Suprapubic skin (tissue), 4 donors: ENCODE results near the gene ELN. TPM values are rescaled to one million over a fixed set of nuclear protein-coding genes. Genes with fewer than 3 reads are reported as not detected.

Experiments used
- DNase-seq, 2 donors: peaks; one replicate each; pipeline ENCODE4 v3.0.0-alpha.2; 2019; ENCODE audit warnings: low spot score in 2 of 2
- H3K27ac ChIP-seq: fragments of 200-600 bp; sonication (generic); one replicate; pipeline ENCODE4 v1.5.1; 2019
- H3K27me3 ChIP-seq: fragments of 200-600 bp; sonication (generic); one replicate; pipeline ENCODE4 v1.5.1; 2019
- H3K36me3 ChIP-seq: fragments of 200-600 bp; sonication (generic); one replicate; pipeline ENCODE4 v1.5.1; 2019
- H3K4me1 ChIP-seq: fragments of 200-600 bp; sonication (generic); one replicate; pipeline ENCODE4 v1.5.1; 2019
- H3K4me3 ChIP-seq: fragments of 200-600 bp; sonication (generic); one replicate; pipeline ENCODE4 v1.5.1; 2019; ENCODE audit warnings: mild to moderate bottlenecking
- H3K9me3 ChIP-seq: fragments of 200-600 bp; sonication (generic); one replicate; pipeline ENCODE4 v1.5.1; 2019
- EP300 ChIP-seq: sonication (generic); formaldehyde crosslinking; IDR thresholded peaks from one replicate; pipeline ENCODE4 v1.6.1; 2017; ENCODE audit warnings: antibody characterized with exemption
- POLR2A ChIP-seq, 2 donors: fragments of 450-650 bp; IDR thresholded peaks; one replicate each; pipeline ENCODE4 v1.6.1; 2017; ENCODE audit warnings: antibody characterized with exemption in 2 of 2, mild to moderate bottlenecking in 2 of 2, moderate library complexity in 2 of 2
- POLR2AphosphoS5 ChIP-seq, 3 donors: sonication (generic); formaldehyde crosslinking; IDR thresholded peaks; one replicate each; pipeline ENCODE4 v1.6.1; 2017; ENCODE audit warnings: antibody characterized with exemption in 3 of 3
- WGBS: methylation state at CpG from one replicate; pipeline ENCODE4 v1.1.5; 2018; 5-methylcytosine and 5-hydroxymethylcytosine counted together
- total RNA-seq, 4 donors: library from RNA; depleted of rRNA; stranded (reverse); fragments of >200 nt; gene quantifications; one replicate each; pipeline ENCODE4 v1.1.0, GENCODE V29; 2016
- TF ChIP-seq, protein P1 (sequence below), 2 donors: fragments of 200-600 bp in 1 of 2; fragments of 450-650 bp in 1 of 2; sonication (generic) in 1 of 2; IDR thresholded peaks; one replicate each; pipeline ENCODE4 v1.5.1; 2016 to 2019; ENCODE audit warnings: antibody characterized with exemption in 2 of 2, mild to moderate bottlenecking in 1 of 2, moderate library complexity in 1 of 2

The ELN gene
- total RNA-seq, 4 donors from 2014 or later, result 7.7 to 30.7 (median 25.1) TPM

DNA sequence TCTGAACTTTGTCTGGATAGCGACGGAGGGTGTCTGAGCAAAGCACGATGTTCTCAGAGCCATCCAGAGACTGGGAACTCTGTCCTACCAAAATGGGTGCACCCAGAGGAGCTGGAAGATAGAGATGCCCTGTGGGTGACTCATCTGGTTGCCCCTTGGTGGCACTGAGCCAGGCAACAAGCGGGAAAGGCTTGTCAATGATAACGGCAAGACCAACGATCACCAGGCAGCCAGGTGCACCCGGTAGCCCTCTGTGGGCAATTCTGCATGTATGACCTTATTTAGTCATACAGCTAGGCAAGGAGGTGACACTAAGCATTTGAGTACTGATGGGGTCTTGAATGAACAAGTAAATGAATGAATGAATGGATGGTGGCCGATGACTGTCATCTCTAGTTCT, 2.8 kb upstream of the ELN start:
- Histone ChIP-seq H3K4me1 (peaks cover 77% of the 10 kb centered on the region), H3K27me3 (peaks cover 24% of the 10 kb centered on the region), H3K4me3 (no peak overlapping the region), H3K9me3 (no peaks in the 10 kb centered on the region), H3K36me3 (no peaks in the 10 kb centered on the region), H3K27ac (no peak overlapping the region)
- TF ChIP-seq EP300, result no peak
- TF ChIP-seq POLR2A (IDR thresholded peaks at IDR 0.05), result no peak
- TF ChIP-seq, protein P1, sequence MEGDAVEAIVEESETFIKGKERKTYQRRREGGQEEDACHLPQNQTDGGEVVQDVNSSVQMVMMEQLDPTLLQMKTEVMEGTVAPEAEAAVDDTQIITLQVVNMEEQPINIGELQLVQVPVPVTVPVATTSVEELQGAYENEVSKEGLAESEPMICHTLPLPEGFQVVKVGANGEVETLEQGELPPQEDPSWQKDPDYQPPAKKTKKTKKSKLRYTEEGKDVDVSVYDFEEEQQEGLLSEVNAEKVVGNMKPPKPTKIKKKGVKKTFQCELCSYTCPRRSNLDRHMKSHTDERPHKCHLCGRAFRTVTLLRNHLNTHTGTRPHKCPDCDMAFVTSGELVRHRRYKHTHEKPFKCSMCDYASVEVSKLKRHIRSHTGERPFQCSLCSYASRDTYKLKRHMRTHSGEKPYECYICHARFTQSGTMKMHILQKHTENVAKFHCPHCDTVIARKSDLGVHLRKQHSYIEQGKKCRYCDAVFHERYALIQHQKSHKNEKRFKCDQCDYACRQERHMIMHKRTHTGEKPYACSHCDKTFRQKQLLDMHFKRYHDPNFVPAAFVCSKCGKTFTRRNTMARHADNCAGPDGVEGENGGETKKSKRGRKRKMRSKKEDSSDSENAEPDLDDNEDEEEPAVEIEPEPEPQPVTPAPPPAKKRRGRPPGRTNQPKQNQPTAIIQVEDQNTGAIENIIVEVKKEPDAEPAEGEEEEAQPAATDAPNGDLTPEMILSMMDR (IDR thresholded peaks at IDR 0.05), result no peak
- TF ChIP-seq POLR2AphosphoS5 (IDR thresholded peaks at IDR 0.05), result no peak
- WGBS, result 65% methylated on average over 8 of the region's 8 CpGs
- no peak for DNase-seq

DNA sequence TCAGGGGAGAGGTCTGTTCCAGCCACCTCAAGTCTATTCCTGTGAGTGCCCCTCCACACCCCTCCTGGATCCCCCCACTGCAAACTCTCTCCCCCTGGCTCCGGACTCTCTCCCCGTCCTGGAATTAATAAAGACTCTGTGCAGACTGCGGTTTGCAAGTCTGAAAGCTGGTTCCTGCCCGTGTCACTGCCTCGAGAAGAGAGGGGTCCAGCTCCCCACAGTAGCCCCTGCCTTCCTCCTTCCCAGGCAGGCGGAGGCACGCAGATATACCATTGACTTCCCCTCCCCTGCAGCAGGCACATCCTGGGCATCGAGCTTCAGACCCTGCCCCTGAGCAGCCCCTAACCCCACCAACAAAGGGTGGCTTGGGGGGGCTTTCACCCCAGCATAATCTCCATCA, 2.2 kb upstream of the ELN start:
- 70% methylated on average over 5 of the region's 8 CpGs for WGBS
- Histone ChIP-seq H3K27me3 (peaks cover 24% of the 10 kb centered on the region), H3K27ac (no peak overlapping the region), H3K4me3 (no peak overlapping the region), H3K36me3 (no peaks in the 10 kb centered on the region), H3K9me3 (no peaks in the 10 kb centered on the region), H3K4me1 (peaks cover 82% of the 10 kb centered on the region)
- DNase-seq, result no peak
- no peak for TF ChIP-seq POLR2AphosphoS5 (IDR thresholded peaks at IDR 0.05)
- TF ChIP-seq POLR2A (IDR thresholded peaks at IDR 0.05), result no peak
- no peak for TF ChIP-seq EP300
- TF ChIP-seq, protein P1 (IDR thresholded peaks at IDR 0.05), result no peak

- TF ChIP-seq POLR2AphosphoS5 (IDR thresholded peaks at IDR 0.05), result no peak
- no peak for TF ChIP-seq POLR2A (IDR thresholded peaks at IDR 0.05)
- TF ChIP-seq, protein P1 (IDR thresholded peaks at IDR 0.05), result no peak
- no peak overlapping the region for H3K27ac ChIP-seq
- H3K27me3 ChIP-seq, result peaks cover 24% of the 10 kb centered on the region
- peaks cover 89% of the 10 kb centered on the region for H3K4me1 ChIP-seq
- no peaks in the 10 kb centered on the region for H3K9me3 ChIP-seq
- H3K36me3 ChIP-seq, result no peaks in the 10 kb centered on the region
- WGBS, result 38% methylated on average over 5 of the region's 6 CpGs
- no peak for DNase-seq
- no peak overlapping the region for H3K4me3 ChIP-seq
Measured at GRCh38 chr7:74026406-74026902, 1.5 kb upstream of the ELN start.

GRCh38 chr7:74026903-74027682, 880 bp upstream of the ELN start:
- TF ChIP-seq POLR2A (IDR thresholded peaks at IDR 0.05) (no peak), POLR2AphosphoS5 (IDR thresholded peaks at IDR 0.05) (peak in 1 of 3 donors; percentile 18), EP300 (no peak)
- TF ChIP-seq, protein P1 (IDR thresholded peaks at IDR 0.05), result peak; percentile 76 to 97
- peaks cover 19% of the 10 kb centered on the region for H3K27me3 ChIP-seq
- H3K4me1 ChIP-seq, result peaks cover 91% of the 10 kb centered on the region
- H3K9me3 ChIP-seq, result no peaks in the 10 kb centered on the region
- WGBS, result 48% methylated on average over 7 of the region's 18 CpGs
- peak overlapping the region; percentile 77 for H3K27ac ChIP-seq
- H3K36me3 ChIP-seq, result no peaks in the 10 kb centered on the region
- peak; percentile 88 to 91 for DNase-seq
- peak overlapping the region; percentile 55 for H3K4me3 ChIP-seq

DNA sequence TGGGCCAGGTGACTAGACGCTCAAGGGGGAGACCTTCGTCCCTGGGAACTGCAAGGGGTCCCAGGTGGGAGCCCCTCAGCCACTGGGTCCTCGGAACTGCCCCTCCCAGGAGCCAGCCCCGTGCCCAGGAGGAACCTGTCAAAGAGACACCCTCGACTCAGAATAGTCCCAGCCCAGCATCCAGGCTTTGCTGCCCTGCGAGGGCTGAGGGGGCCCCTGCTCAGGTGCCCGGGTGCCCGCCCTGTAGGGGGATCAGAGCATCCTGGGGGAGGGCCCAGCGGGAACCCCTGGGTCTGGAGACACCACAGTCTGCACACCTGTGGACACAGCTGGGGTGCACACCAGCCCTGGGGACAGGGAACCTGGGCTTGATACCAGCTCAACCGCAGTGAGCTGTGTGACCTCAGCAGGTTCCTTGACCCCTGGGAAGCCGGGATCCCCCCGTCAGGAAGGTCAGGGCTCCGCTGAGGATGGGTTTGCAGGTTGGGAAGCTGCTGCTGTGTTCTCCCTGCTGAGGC, 407 bp downstream of the ELN start:
- H3K36me3 ChIP-seq, result no peaks in the 10 kb centered on the region
- no CpG with 5 or more reads among the region's 13 CpGs for WGBS
- H3K4me3 ChIP-seq, result peak overlapping the region; percentile 55
- peaks cover 16% of the 10 kb centered on the region for H3K27me3 ChIP-seq
- H3K27ac ChIP-seq, result peak overlapping the region; percentile 77
- no peaks in the 10 kb centered on the region for H3K9me3 ChIP-seq
- no peak for TF ChIP-seq POLR2A (IDR thresholded peaks at IDR 0.05)
- TF ChIP-seq EP300, result no peak
- no peak for TF ChIP-seq POLR2AphosphoS5 (IDR thresholded peaks at IDR 0.05)
- TF ChIP-seq, protein P1 (IDR thresholded peaks at IDR 0.05), result no peak
- DNase-seq, result no peak
- H3K4me1 ChIP-seq, result peaks cover 91% of the 10 kb centered on the region
